ENCODE data around the gene SPAG5.

DNA sequence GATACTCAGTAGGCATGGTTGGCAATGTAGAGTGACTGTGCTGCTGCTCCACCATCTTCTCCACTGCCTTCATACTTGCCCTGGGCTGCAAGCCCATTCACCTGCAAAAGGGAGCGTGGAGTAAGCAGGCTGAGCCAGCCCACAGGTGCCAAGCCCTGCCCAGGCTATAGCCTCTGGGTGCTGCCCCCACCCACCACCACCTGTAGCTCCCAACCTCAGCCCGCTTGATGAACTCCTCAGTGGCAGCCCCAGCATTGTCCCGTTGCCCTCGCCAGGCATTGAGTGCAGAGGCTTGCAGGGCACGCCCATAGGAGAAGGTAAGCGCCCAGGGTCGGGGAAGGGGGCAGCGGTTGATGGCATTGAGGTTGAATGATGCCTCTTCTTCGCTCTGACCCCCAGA is 25.3 kb downstream of the SPAG5 start:
- TF ChIP-seq TAF1 (IDR thresholded peaks at IDR 0.05; ENCODE audit: borderline replicate concordance, low read depth, low read length) (no peak), POLR2AphosphoS5 (IDR thresholded peaks at IDR 0.05; ENCODE audit: low read depth, low read length) (no peak)

Data from GM12892 (cell line).